ENCODE results near the gene TYMP. TPM values are rescaled to one million over a fixed set of nuclear protein-coding genes. Genes with fewer than 3 reads are reported as not detected.

The TYMP gene
- total and polyA plus RNA-seq, 2 donors (not counting 3 experiments of a cell fraction or from before 2014, with no cell fraction given), result 2.0 to 2.4 TPM

DNA sequence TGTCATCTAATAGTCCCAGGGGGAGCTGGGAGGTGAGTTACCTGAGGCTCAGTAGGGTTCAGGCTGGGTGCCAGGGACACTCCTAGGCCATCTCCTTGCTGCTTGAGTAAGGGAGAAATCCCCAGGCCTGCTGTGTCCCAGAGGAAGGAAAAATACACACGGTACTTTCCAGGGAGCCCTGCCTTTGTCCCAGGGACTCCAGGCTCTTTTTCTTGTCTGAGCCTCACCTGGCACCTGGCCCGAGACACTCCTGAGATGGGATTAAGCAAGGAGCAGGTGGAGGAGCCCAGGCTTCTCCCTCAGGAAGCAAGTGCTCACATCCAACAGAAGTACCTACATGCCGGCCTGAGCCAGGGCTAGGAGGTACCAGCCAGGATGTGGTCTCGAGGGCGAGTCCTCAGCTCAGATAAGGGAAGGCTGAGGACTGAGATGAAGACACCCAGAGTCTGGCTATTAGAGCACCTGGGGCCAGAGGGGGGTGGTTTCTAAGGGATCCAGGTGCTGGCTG is 15.0 kb upstream of the TYMP start:
- Histone ChIP-seq H3K4me1 (ENCODE audit: control insufficient read depth, extremely low read depth, insufficient read depth, low read length) (no peaks in the 10 kb centered on the region), H3K9me1 (replicated peaks; ENCODE audit: control insufficient read depth, extremely low read depth, insufficient read depth, low read length) (no peaks in the 10 kb centered on the region), H3K9me3 (replicated peaks; ENCODE audit: control insufficient read depth, insufficient read depth, low read length) (no peaks in the 10 kb centered on the region), H3K4me2 (ENCODE audit: insufficient read depth, low read length) (no peak overlapping the region), H3K27ac (ENCODE audit: insufficient read depth, low read depth, low read length) (no peak overlapping the region), H3K36me3 (ENCODE audit: control insufficient read depth in 2 of 2, extremely low read depth in 1 of 2, insufficient read depth in 2 of 2, low read length in 2 of 2) (no peaks in the 10 kb centered on the region), H2AFZ (ENCODE audit: low read depth, low read length) (no peak overlapping the region), H4K20me1 (replicated peaks; ENCODE audit: control insufficient read depth, extremely low read depth, insufficient read depth, low read length) (no peaks in the 10 kb centered on the region), H3K27me3 (ENCODE audit: control insufficient read depth in 2 of 2, insufficient read depth in 2 of 2, low read length in 2 of 2) (peaks cover 20 to 34% of the 10 kb centered on the region in 2 experiments), H3K4me3 (replicated peaks in 1 of 3; ENCODE audit: insufficient read depth in 1 of 3, low read depth in 1 of 3, low read length in 3 of 3) (no peak overlapping the region), H3K9ac (replicated peaks; ENCODE audit: extremely low read depth, insufficient read depth, low read length) (no peak overlapping the region), H3K79me2 (ENCODE audit: control insufficient read depth, insufficient read depth, low read length) (no peaks in the 10 kb centered on the region)
- TF ChIP-seq MYC (IDR thresholded peaks at IDR 0.05; ENCODE audit: low read depth, low read length) (no peak), POLR2A (IDR thresholded peaks at IDR 0.05; ENCODE audit: low read depth, low read length) (no peak), FOS (IDR thresholded peaks at IDR 0.05; ENCODE audit: borderline replicate concordance, insufficient read depth, low read length) (no peak), POLR2AphosphoS5 (IDR thresholded peaks at IDR 0.05; ENCODE audit: insufficient read depth, low read depth, low read length) (no peak), GATA2 (IDR thresholded peaks at IDR 0.05; ENCODE audit: insufficient read depth, insufficient read length, low read depth, low read length) (no peak), EZH2 (IDR thresholded peaks at IDR 0.05; ENCODE audit: borderline replicate concordance, low read depth, low read length, severe bottlenecking) (no peak), JUN (IDR thresholded peaks at IDR 0.05; ENCODE audit: borderline replicate concordance, insufficient read depth, insufficient read length, low read depth) (no peak)
- TF ChIP-seq, protein P1, sequence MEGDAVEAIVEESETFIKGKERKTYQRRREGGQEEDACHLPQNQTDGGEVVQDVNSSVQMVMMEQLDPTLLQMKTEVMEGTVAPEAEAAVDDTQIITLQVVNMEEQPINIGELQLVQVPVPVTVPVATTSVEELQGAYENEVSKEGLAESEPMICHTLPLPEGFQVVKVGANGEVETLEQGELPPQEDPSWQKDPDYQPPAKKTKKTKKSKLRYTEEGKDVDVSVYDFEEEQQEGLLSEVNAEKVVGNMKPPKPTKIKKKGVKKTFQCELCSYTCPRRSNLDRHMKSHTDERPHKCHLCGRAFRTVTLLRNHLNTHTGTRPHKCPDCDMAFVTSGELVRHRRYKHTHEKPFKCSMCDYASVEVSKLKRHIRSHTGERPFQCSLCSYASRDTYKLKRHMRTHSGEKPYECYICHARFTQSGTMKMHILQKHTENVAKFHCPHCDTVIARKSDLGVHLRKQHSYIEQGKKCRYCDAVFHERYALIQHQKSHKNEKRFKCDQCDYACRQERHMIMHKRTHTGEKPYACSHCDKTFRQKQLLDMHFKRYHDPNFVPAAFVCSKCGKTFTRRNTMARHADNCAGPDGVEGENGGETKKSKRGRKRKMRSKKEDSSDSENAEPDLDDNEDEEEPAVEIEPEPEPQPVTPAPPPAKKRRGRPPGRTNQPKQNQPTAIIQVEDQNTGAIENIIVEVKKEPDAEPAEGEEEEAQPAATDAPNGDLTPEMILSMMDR (IDR thresholded peaks at IDR 0.05; ENCODE audit: extremely low read depth in 1 of 2, insufficient read depth in 1 of 2, low read depth in 1 of 2, low read length in 2 of 2), result no peak
- TF ChIP-seq, protein P2, sequence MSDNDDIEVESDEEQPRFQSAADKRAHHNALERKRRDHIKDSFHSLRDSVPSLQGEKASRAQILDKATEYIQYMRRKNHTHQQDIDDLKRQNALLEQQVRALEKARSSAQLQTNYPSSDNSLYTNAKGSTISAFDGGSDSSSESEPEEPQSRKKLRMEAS (IDR thresholded peaks at IDR 0.05; ENCODE audit: insufficient read depth, insufficient read length), result no peak
- ChIA-PET CTCF (interaction anchor here (0.5 to 2.3 kb wide), 4 partner anchors 17 to 74 kb away, joined by 3 to 9 read pairs (median 6); partner anchors contain the start of genes SCO2 and SYCE3), POLR2A (no interaction called here)
- no TSS peak for BruUV-seq (replicated peaks)
- dilution Hi-C loops (cut with MboI; ENCODE audit: extremely low pct_ligation_motif_present, low sequenced_read_pairs), result no loop called here
- intact Hi-C loops (cut with micrococcal nuclease), result loop anchor here (2.0 kb wide), 1 partner anchor 16 kb away; no protein-coding TSS in a partner anchor
- FAIRE-seq (no peak), DNase-seq (ENCODE audit: low read depth, low spot score) (no peak)

Data from endothelial cell of umbilical vein (primary cell).